ENCODE measurements around the gene C5orf47.

DNA sequence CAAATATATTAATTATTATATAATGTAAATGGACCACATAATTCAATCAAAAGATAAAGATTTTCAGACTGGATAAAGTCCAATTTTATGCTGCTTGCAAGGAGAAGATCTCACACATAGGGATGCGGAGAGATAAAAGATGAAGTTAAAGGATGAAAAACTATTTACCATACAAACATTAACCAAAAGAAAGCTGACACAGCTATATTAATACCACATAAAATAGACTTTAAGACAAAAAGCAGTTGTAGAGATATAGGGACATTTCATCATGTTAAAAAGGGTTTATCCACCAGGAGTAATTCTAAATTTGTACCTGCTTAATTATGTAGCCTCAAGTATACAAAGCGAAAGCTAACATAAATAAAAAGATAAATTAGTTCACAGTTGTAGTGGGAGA is 41.3 kb downstream of the C5orf47 start:
- no peak for TF ChIP-seq POLR2A (IDR thresholded peaks at IDR 0.05)
- no peak for TF ChIP-seq CTCF (IDR thresholded peaks at IDR 0.05)
- no peak for TF ChIP-seq POLR2AphosphoS5 (IDR thresholded peaks at IDR 0.05)
- no peak for TF ChIP-seq EP300 (IDR thresholded peaks at IDR 0.05)

Data from gastroesophageal sphincter (tissue), 3 donors.